SK-N-MC (cell line): ENCODE data around the gene GTF2H2C.
"Not testable (repeated sequence)": the region's sequence is repeated elsewhere in the genome, so short reads cannot be mapped to it uniquely, and the experiment has no call there.

Source experiments
- EZH2 ChIP-seq: fragments of 200-600 bp; sonication (generic); IDR thresholded peaks from one replicate; pipeline ENCODE4 v1.6.1; 2017; ENCODE audit warnings: antibody characterized with exemption
- POLR2AphosphoS5 ChIP-seq: IDR thresholded peaks from 2 replicates; pipeline ENCODE4 v1.6.1; 2012; ENCODE audit warnings: mild to moderate bottlenecking, low read depth, low read length, borderline replicate concordance

GRCh38 chr5:69538735-69539134 is 21.3 kb upstream of the GTF2H2C start:
- not testable (repeated sequence) for TF ChIP-seq POLR2AphosphoS5, EZH2
